Astrocyte of the spinal cord (primary cell): ENCODE data around the gene RAB3D.
"Not testable (repeated sequence)": the region's sequence is repeated elsewhere in the genome, so short reads cannot be mapped to it uniquely, and the experiment has no call there.

Experiments used
- DNase-seq: peaks from one replicate; pipeline ENCODE4 v3.0.0; 2011; ENCODE audit warnings: low read depth, low spot score
- H3K4me3 ChIP-seq: 2 replicates; pipeline ENCODE4 v1.5.1; 2011; ENCODE audit warnings: low read depth, mild to moderate bottlenecking, low read length, moderate library complexity
- in situ Hi-C: cut with HindIII; loops from 2 replicates; pipeline ENCODE4 v1.10.0; 2017; ENCODE audit warnings: low sequenced_read_pairs
- TF ChIP-seq, protein P1 (sequence below): IDR thresholded peaks from 2 replicates; pipeline ENCODE4 v1.5.1; 2012; ENCODE audit warnings: low read depth, mild to moderate bottlenecking, low read length, inconsistent platforms

The RAB3D gene

DNA sequence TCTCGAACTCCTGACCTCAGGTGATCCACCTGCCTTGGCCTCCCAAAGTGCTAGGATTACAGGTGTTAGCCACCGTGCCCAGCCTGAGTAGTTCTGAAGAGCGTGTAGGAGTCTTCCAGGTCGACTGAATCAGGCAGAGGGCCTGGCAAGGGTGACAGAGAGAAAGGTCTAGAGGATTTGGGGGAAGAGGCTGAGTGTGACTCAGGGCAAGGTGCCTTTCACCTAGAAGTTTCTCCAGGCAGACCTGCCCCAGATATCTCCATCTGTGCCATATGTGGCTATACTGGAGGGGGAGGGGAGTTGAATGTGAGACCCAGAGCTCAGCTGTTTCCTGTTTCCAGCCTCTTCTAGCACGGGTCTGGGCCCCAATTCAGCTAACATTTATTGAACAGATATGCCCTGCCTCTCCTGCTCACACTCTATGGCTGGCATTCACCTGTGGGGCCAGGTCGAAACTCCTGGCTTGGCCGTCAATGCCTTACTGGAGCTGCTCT is 8.1 kb upstream of the RAB3D start:
- no peak for DNase-seq
- no peak overlapping the region for H3K4me3 ChIP-seq
- TF ChIP-seq, protein P1, sequence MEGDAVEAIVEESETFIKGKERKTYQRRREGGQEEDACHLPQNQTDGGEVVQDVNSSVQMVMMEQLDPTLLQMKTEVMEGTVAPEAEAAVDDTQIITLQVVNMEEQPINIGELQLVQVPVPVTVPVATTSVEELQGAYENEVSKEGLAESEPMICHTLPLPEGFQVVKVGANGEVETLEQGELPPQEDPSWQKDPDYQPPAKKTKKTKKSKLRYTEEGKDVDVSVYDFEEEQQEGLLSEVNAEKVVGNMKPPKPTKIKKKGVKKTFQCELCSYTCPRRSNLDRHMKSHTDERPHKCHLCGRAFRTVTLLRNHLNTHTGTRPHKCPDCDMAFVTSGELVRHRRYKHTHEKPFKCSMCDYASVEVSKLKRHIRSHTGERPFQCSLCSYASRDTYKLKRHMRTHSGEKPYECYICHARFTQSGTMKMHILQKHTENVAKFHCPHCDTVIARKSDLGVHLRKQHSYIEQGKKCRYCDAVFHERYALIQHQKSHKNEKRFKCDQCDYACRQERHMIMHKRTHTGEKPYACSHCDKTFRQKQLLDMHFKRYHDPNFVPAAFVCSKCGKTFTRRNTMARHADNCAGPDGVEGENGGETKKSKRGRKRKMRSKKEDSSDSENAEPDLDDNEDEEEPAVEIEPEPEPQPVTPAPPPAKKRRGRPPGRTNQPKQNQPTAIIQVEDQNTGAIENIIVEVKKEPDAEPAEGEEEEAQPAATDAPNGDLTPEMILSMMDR, result no peak
- in situ Hi-C loops, result no loop called here

DNA sequence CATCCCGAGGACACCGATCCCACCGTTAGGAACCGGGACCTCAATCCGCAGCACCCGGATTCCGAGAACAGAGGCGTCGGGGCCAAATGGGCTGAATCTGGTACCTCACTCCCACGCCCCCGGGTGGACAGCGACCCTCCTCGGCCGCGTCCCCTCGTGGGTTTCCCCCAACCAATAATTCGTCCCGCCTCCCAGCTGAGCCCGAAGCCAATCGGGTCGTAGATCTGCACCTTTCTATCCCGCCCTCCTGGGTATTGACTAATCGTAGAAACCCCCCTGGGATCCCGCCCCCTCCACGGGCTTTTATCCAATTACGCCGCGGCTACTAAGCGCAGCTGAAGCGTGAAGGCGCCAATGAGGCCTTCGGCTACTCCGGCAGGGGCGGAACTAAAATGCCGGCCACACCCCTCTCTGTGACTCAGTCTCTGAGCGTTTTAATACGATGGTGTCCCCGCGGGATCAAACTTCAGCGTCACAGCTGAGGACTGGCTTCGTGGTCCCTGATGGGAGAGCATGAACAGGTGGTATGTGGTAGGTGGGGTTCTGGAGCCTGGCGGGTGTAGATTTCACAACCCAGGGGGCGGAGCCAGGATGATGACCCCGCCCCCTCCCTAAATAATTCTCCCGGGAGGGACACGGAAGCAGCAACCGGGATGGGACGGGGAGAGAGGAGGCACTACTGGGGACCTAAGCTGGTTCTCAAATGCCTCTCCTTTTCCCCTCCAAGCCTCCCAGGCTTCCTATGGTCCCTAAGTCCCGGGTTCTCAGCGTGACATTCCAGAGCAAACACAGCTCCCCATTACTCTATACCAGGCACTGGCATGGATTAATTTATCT is 6.9 kb upstream of the RAB3D start, which contains the start of the genes CCDC159 and TMEM205:
CCDC159 (plus strand) TSS at position 416 of the 837 bp plus-strand sequence; CDS start at position 504, 88 bp downstream.
TMEM205 (minus strand) TSS at position 165 of the 837 bp plus-strand sequence. CDS start 649 bp downstream, outside the sequence.
- H3K4me3 ChIP-seq, result peak within 1 kb of the TSS; percentile 71
- peak; percentile 100 for DNase-seq
- in situ Hi-C loops, result no loop called here
- TF ChIP-seq, protein P1, result peak; percentile 5

DNA sequence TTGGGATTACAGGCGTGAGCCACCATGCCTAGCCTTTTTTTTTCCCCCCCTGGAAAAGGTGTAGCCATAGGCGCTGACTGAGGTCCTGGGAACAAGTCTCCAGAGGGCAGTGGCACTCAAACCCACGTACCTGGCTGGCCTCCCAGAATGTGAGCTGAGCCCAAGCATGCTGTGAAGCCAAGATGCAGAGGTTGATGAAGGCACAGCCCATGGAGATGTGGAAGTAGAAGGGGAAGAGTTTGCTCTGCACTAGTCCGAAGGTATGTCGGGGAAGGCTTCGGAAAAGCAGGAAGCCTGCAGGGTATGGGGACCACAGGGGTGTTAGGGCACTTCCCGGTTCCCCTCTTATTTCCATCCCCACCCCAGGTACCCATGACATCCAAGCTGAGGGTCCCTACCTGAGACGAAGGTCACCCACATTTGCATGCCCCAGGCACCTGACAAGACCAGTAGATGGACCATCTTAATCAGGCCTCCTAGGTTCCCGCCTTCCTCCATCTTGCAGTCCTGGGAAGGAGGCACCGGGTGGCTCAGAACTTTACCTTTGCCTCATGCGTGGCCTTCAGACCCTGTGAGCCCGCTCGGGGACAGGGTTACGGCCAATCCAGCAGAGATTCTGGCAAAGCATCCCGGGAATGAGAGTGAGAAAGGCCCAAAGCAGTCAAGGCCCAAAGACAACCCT is 5.8 kb upstream of the RAB3D start:
- DNase-seq, result no peak
- in situ Hi-C loops, result no loop called here
- H3K4me3 ChIP-seq, result peak overlapping the region; percentile 71
- TF ChIP-seq, protein P1, result no peak

DNA sequence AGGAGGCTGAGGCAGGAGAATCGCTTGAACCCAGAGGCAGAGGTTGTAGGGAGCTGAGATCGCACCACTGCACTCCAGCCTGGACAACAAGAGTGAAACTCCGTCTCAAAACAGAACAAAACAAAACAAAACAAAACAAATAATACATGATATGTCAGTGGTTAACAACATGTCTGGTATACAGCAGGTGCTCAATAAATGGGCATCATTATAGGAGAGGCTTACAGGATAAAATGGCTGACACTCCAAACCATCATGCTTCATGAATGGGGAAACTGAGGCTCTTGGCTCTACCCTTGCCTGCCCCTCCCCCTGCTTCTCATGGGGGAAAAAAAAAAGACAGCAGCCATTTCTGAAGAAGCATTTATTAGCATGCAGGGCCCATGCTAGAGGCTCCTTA is 3.0 kb upstream of the RAB3D start:
- in situ Hi-C loops, result no loop called here
- no peak for DNase-seq
- no peak overlapping the region for H3K4me3 ChIP-seq
- TF ChIP-seq, protein P1, result no peak

DNA sequence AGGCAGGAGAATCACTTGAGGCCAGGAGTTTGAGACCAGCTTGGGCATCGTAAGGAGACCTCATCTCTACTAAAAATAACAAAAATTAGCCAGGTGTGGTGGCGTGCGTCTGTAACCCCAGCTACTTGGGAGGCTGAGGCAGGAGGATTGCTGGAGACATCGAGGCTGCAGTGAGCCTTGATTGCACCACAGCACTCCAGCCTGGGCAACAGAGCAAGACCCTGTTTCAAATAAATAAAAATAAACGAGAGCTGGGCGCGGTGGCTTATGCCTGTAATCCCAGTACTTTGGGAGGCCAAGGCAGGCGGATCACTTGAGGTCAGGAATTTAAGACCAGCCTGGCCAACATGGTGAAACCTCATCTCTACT is 626 bp upstream of the RAB3D start:
- H3K4me3 ChIP-seq, DNase-seq, in situ Hi-C loops: not testable (repeated sequence)

DNA sequence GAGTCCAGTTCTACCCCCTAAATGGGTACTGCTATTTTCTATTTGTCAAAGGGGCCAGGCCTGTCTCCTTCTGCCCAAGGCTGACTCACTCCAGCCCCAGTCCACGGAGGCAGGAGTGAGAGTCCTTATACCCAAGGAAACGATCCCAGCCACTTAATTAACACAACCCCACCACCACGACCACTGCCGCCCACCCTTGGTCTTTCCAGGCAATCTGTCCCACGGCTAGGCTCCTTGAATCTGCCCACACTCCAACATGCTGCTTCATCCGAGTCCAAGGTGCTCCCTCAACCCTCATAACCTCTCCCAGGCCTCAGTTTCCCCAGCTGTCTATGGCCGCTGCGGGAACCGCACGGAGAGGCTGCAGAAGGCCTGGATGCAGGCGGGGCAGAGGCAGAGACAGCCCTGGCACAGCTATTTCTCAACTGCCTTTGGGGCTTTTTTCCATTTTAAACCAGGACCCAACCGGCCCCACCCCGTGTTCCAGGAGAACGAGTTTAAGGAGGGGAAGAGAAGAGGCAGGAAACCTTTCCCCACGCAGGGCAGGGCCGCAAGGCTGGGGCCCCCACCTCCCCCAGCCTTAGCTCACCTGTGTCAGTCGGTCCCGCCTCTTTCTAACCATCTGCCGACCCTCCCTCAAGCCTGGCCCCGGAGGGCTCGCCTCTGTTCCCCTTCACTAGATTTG is 746 bp downstream of the RAB3D start:
- TF ChIP-seq, protein P1, result no peak
- DNase-seq, result no peak
- H3K4me3 ChIP-seq, result peak overlapping the region; percentile 47
- in situ Hi-C loops, result no loop called here
